Measurements from ENCODE around the gene CCDC71L.

CCDC71L gene

GRCh38 chr7:106655703-106656498 lies 5.1 kb downstream of the CCDC71L start:
- H3K4me3 ChIP-seq (ENCODE audit: low read length) = no peak overlapping the region
- DNase-seq (ENCODE audit: low read depth) = no peak
- TF ChIP-seq CTCF (conservative IDR thresholded peaks at IDR 0.05; ENCODE audit: low read length) = no peak

- H3K4me3 ChIP-seq (ENCODE audit: low read length) = no peak overlapping the region
- TF ChIP-seq CTCF (conservative IDR thresholded peaks at IDR 0.05; ENCODE audit: low read length) = no peak
- DNase-seq (ENCODE audit: low read depth) = no peak
These were observed 7.5 kb downstream of the CCDC71L start for GRCh38 chr7:106653488-106653887.

- H3K4me3 ChIP-seq (ENCODE audit: low read length) = no peak overlapping the region
- no peak for TF ChIP-seq CTCF (conservative IDR thresholded peaks at IDR 0.05; ENCODE audit: low read length)
These were observed 8.0 kb downstream of the CCDC71L start for GRCh38 chr7:106652909-106653308.

GRCh38 chr7:106652092-106652491 lies 8.9 kb downstream of the CCDC71L start:
- DNase-seq (ENCODE audit: low read depth) = no peak
- no peak for TF ChIP-seq CTCF (conservative IDR thresholded peaks at IDR 0.05; ENCODE audit: low read length)
- H3K4me3 ChIP-seq (ENCODE audit: low read length) = no peak overlapping the region

More at GRCh38 chr7:106652909-106653308, 8.0 kb downstream of the CCDC71L start:
- DNase-seq (ENCODE audit: low read depth) = no peak

GRCh38 chr7:106646256-106646655 lies 14.7 kb downstream of the CCDC71L start:
- no peak overlapping the region for H3K4me3 ChIP-seq (ENCODE audit: low read length)
- no peak for DNase-seq (ENCODE audit: low read depth)
- no peak for TF ChIP-seq CTCF (conservative IDR thresholded peaks at IDR 0.05; ENCODE audit: low read length)

GRCh38 chr7:106644999-106645398 lies 16.0 kb downstream of the CCDC71L start:
- DNase-seq (ENCODE audit: low read depth) = no peak
- H3K4me3 ChIP-seq (ENCODE audit: low read length) = no peak overlapping the region
- TF ChIP-seq CTCF (conservative IDR thresholded peaks at IDR 0.05; ENCODE audit: low read length) = no peak
